HG03439 (cell line): ENCODE results near the gene CFAP65.

Experiments
- ATAC-seq: cut with Tn5 transposase; IDR thresholded peaks from one replicate; pipeline ENCODE4 v1.9.1; 2021; ENCODE audit warnings: mild to moderate bottlenecking, moderate library complexity; ENCODE audit not compliant: unreplicated experiment

The CFAP65 gene

GRCh38 chr2:218993345-218994315 is 47.7 kb downstream of the CFAP65 start, which contains the start of gene CRYBA2:
CRYBA2 (minus strand) TSS chr2:218993422; CDS start chr2:218993176, 246 bp downstream.
- no peak for ATAC-seq

DNA sequence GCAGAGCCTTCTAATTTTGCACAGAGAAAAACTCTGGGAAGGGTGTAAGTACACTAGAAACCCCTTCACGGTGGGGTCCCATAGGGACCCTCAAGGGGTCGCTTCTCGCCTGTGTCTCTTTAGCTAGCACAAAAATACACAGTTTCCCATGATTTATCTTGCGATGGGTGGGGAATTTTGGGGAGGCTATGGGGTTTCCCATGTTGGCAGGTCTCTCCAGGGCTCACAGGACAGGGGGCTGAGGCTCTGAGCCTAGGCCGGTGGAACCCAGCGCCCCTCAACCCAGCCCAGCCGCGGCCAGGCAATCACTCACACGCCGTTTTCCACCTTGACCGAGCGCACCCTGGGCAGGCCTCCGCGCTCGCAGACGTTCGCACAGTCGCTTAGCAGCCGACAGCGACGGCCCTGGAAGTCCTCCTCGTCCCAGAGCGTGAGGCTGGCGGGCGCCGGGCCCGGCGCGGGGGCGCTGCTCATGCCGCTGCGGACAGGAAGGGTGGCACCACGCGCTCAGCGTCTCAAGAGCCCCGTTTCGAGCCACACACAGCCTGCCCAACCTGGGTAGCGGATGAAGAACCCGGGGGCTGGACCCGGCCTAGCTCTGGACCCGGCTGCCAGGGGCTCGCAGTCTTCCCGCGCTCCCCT is 48.5 kb downstream of the CFAP65 start:
- ATAC-seq: no peak

GRCh38 chr2:218992196-218992595 is 49.1 kb downstream of the CFAP65 start:
- no peak for ATAC-seq

DNA sequence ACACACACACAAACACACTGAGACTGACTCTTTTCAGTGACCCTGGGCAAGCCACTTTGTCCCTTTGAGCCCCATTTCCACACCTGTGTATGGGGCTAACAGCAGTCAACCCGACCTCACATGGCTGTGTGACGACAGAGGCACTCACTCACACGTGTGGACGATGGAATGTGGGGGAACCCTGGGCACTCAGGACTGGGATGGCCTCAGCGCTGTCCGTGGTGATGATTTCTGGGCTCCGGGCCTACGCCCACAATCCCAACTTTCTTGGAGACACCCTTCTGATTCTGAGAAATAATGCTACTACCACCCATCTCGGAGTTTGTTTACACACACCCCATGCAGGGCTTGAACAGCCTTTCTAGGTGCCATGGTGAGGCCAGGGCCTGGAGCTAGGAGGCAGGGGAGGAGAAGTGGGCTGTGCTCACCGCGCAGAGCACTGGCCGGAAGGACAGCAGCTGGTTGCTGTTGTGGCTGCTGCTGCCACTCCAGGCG is 49.6 kb downstream of the CFAP65 start:
- no peak for ATAC-seq

GRCh38 chr2:218990612-218991011 is 50.7 kb downstream of the CFAP65 start:
- no peak for ATAC-seq

DNA sequence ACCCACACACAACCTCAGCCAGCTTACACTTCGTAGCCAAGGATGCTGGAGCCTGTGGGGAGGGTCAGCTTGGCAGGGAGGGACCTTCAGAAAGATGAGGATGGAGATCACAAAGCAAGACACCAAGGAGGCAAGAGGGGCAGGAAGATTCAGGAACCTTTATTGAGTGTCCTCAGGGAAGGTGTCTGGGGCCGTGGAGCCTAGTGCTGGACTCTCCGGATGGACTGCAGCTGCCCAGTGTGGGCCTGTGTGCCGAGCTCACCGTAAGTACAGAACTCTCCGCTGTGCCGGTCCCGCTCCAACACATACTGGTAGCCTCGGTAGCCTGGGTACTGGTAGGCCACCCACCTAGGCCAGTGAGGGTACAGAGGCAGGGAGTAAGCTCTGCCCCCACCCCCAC is 51.3 kb downstream of the CFAP65 start:
- no peak for ATAC-seq

DNA sequence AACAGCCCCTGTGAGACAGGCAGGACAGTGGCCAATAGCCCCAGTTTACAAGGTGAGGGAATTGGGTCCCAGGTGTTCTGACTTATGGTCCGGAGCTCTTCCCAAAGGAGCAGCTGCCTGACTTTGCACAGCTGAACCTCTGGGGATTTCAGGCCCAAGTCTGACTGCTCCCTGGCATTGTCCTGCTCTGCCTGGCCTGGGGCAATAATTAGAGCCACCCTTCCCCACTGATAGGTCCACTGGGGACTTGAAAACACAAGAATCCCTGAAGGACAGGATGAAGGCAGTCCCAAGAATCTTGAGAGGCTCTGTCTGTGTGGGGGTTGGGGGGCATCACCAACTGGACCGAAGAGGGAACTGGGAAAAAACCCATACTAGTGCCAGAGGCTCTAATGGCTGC is 52.7 kb downstream of the CFAP65 start:
- no peak for ATAC-seq

- ATAC-seq: no peak
These were observed 53.2 kb downstream of the CFAP65 start for GRCh38 chr2:218988164-218988563.

DNA sequence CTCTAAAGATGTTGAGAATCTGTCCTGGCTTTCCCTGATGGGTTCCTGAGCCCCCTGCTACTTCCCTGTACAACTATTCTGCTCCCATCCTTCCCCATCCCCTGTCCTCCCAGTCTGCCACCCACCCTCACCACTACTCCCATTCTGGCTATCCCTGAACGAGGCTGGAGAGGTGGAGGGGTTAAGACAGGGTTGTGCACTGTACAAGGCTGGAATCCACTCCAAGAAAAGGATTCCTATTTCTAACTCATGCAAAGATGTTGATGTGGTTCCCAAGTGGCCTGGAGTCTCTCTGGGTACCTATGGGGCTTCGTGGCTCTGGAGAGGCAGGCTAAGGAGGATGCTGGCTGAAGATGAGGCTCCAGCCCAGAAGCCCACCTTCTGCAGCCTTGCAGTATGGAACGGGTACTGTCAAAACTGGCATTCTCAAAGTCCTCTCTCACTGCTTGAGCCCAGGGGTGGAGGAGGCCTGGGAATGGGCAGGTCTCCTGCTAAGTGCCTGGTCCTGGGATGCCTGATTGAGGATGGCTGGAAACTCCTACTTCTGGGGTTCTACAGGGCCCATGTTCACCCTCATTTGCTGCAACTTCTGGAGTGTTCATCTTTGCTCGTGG is 55.1 kb downstream of the CFAP65 start:
- no peak for ATAC-seq

DNA sequence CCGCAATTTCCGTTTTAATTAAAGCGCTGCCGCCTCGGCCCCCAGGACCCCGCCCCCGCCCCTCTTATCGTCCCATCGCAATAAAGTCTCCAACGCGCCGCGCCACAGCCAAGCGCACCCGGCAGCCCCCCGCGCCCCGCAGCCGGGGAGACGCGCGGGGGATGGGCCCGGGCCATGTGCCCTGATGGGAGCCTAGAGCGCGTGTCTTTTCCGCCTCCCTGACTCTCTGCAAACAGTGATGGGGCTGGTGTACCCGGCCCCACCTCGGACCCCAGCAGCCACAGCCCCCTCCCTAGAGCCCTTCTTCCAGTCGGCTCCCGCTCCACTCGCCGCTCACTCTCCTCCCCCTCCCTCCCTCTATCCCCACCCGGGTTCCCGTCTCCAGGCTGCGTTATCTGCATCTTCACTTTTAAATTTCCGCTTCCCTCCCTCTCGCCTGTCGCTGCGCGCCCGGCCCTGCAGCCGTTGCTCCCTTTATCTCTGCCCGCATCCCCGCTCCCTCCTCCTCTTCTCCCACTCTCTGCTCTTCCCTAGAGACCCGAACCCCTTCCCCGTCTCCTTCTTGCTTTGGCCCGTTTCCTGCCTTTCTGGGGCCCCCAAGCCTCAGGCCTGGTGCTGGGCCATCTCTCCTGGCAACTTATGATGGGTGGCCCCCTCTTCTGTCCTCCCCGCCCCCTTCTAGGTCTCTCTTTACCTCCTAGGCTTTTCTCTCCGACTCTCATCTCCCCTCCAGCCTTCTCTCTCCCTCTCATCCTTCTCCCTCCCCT is 55.8 kb downstream of the CFAP65 start:
- no peak for ATAC-seq

DNA sequence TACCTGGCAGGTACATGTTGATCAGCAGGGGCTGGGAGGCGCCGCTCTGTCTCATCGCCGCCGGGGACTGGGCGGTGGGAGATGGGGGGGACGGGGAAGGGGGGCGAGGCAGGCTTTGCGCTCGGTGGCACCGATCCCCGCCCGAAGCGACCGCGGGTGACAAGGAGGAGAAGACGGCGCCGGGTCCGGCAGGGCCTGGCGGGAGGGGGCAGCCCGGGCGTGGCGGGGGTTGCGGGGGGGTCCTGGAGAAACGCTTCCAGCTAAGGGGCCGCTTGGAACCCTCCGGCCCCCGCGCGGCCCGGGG is 56.3 kb downstream of the CFAP65 start, which contains the start of gene FEV:
Gene FEV (minus strand): TSS at position 164 of the 304 bp plus-strand sequence. CDS start 109 bp downstream, at position 55.
- ATAC-seq: no peak

DNA sequence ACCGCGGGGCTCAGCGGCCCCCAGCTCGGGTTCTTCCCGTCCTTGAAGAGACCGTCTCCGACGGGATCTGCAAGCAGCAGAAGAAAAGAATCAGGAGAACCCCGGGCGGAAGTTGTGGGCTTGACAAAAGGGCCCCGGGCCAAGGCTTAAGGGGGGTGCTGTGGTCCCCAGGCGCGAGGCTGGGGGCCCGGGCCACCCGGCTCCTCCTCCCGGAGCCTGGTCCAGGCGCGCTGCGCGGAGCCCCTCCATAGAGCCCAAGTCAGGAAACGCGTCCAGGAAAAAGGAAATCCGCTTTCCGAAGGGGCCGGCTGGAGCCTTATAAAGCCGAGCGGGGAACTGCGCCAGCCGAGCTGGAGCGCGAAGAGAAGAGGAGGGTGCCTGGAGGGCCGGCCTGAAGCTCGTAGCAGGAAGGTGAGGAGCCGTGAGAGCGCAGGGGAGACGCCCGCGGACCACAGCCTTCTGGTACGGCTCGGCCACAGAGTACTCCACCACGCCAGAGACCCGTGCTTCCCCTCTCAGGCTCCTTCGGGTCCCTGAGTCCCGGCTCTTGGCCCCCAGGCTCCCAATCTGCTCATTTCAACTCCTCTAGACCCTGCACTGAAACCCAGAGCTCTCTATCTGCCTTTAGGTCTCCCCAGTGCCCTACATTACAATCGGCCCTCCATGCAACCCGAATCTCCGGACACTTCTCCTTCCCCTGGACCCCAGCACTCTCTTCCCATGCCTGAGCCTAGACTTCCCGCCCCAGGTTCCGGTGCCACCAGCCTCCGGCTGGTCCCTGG is 56.9 kb downstream of the CFAP65 start:
- no peak for ATAC-seq

DNA sequence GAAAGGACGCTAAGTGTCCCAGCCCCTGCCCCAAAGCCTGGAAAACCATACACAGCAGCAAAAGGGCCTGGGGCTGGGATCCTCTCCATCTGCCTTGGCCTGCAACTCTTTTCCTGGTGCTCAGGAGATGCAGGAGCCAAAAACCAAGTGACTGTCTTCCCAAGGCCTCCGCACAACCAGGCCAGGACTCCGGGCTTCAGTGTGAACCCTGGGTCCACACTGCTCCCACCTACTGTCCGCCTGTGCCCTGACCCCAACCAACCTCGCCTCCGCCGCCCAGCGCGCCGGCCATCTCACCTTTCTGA is 57.4 kb downstream of the CFAP65 start:
- ATAC-seq: no peak

GRCh38 chr2:218983263-218983933 is 57.9 kb downstream of the CFAP65 start:
- ATAC-seq: no peak

- no peak for ATAC-seq
These were observed 58.6 kb downstream of the CFAP65 start for GRCh38 chr2:218982586-218983262.

DNA sequence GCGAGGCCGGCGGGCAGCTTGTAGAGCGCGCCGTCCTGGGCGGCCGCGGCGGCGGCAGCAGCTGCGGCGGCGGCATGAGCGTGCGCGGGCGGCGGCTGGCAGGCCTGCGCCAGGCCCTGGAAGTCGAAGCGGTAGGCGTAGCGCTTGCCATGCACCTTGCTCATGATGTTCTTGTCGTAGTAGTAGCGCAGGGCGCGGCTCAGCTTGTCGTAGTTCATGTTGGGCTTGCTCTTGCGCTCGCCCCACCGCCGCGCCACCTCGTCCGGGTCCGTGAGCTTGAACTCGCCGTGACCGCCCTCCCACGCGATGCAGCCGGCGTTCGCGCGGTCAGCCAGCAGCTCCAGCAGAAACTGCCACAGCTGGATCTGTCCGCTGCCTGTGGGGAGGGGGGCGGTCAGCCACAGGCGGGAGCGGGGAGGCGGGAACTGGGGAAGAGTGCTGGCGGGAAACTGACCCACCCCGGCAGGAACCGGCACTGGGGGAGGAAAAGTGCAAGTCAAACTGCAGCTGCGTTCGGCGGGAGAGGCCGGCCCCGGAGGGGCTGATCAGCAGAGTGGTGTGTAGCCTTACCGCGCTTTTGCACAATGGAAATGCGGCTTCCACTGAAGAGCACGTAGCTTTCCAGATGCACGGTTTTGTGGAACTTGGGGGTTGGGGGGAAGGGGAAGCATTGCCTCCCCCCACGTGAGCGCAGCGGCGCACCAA is 59.3 kb downstream of the CFAP65 start:
- no peak for ATAC-seq

DNA sequence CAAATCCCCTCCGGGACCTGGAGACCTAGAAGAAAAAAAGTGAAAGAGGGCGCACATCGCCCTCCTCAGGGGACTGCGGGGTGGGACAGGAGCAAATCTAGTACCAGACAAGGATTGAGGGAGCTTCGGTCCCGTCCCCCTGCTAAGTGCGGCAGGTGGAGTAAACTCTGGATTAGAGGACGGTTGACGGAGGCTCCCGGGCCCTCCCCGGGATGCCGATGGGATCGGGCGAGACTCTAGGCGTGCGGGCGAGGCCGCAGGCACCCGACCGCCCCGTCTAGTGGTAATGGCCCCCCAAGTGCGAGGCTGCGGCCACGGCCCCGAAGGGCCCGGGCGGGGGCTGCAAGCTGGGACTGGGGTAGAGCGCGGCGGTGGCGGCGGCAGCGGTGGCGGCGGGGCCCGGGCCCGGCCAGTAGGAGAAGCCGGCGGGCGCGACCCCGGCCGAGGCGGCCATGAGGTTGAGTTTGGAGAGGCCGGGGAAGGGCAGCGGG is 59.9 kb downstream of the CFAP65 start:
- ATAC-seq: no peak

DNA sequence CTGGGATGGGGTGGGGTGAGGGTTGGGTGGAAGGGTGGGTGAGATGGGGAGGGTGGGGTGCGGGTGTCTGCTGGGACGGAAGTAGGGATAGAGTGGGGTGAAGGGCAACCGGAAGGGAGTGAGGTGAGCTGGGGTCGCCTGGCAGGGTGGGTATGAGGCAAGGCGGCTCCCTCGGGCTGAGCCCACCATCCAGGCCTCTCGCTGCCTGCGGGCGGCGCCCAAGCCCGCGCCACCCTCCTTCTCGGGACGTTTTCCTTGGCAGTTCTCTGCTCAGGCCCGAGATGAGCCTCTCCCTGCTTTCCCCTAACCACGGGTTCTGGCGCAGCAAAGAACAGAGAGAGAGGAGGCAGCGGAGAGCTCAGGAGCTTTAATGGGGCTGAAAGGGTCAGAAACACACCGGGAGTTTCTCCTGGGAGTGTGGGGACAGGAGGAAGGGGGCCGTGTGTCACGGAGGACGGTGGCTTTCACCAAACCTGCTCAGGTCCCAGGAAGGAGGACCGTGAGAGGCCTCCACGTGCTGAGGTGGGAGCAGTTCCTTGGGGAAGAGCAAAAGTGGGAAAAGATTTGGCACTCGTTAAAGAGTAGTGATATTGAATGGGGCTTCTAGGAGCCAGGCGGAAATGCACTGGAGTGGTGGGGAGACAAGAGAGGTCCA is 60.5 kb downstream of the CFAP65 start:
- no peak for ATAC-seq
